ENCODE measurements around the gene HDAC8.
"Not testable (repeated sequence)": the region's sequence is repeated elsewhere in the genome, so short reads cannot be mapped to it uniquely, and the experiment has no call there.

- TF ChIP-seq CTCF (IDR thresholded peaks at IDR 0.05; ENCODE audit: insufficient read depth, low read length, poor library complexity, severe bottlenecking); EZH2phosphoT487 (conservative IDR thresholded peaks at IDR 0.05; ENCODE audit: low read length): not testable (repeated sequence)
Observed at GRCh38 chrX:72449034-72449433, 123.6 kb downstream of the HDAC8 start.

All from SU-DHL-6 (cell line).